ENCODE measurements around the gene DYNLT2.

DYNLT2 gene

DNA sequence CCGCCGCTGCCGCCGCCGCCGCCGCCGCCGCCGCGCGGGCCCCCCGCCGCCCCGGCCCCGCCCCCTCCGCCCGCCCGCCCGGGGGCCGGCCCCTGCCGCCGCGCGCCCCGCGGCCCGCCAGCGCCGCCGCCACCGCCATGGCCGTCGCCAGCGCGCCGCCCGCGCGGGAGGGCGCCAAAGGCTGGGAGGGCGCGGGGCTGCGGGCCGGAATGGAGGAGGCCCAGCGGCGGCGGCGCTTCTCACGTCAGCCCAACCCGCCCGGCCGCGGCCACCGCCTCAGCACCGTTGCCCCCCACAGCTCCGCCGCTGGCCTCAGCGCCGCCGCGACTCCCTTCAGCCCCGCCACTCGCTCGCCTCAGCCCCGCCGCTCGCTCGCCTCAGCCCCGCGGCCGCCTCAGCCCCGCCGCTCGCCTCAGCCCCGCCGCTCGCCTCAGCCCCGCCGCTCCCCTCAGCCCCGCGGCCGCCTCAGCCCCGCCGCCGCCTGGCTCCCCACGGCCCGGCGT is 27.3 kb downstream of the DYNLT2 start:
- 0% methylated on average over 57 of the region's 89 CpGs for WGBS (ENCODE audit: insufficient coverage)
- ChIA-PET POLR2A (interaction anchor here (1.4 to 2.9 kb wide), 4 partner anchors 14 to 28 kb away, joined by 4 to 17 read pairs (median 9); partner anchors contain the start of genes C6orf120, DYNLT2, ERMARD and WDR27), CTCF (no interaction called here)
- no peaks in the 10 kb centered on the region for H3K27me3 ChIP-seq (replicated peaks in 2 of 5; ENCODE audit: control insufficient read depth in 4 of 5, insufficient read depth in 5 of 5, low read length in 4 of 5)
- no peak overlapping the region for H3K27ac ChIP-seq (ENCODE audit: insufficient read depth in 1 of 2, low read depth in 1 of 2, low read length in 2 of 2, poor library complexity in 1 of 2, severe bottlenecking in 2 of 2)
- peak; percentile 45 to 68 (median 60) for DNase-seq
- H3K9me3 ChIP-seq (ENCODE audit: control extremely low read depth in 1 of 5, control insufficient read depth in 4 of 5, insufficient read depth in 2 of 5, low read depth in 1 of 5, low read length in 4 of 5): no peaks in the 10 kb centered on the region
- peaks cover 0 to 2% (median under 1%) of the 10 kb centered on the region in 4 experiments for H3K36me3 ChIP-seq (ENCODE audit: control insufficient read depth in 4 of 4, insufficient read depth in 4 of 4, low read length in 3 of 4)
- H3K4me1 ChIP-seq (ENCODE audit: control extremely low read depth in 1 of 4, control insufficient read depth in 4 of 4, insufficient read depth in 4 of 4, low read length in 3 of 4): peaks cover 13 to 38% (median 27%) of the 10 kb centered on the region in 4 experiments
- peak overlapping the region in 6 of 7 experiments; percentile 38 to 76 (median 62) for H3K4me3 ChIP-seq (ENCODE audit: control insufficient read depth in 1 of 7, extremely low read depth in 1 of 7, insufficient read depth in 4 of 7, low read depth in 2 of 7, low read length in 6 of 7)

DNA sequence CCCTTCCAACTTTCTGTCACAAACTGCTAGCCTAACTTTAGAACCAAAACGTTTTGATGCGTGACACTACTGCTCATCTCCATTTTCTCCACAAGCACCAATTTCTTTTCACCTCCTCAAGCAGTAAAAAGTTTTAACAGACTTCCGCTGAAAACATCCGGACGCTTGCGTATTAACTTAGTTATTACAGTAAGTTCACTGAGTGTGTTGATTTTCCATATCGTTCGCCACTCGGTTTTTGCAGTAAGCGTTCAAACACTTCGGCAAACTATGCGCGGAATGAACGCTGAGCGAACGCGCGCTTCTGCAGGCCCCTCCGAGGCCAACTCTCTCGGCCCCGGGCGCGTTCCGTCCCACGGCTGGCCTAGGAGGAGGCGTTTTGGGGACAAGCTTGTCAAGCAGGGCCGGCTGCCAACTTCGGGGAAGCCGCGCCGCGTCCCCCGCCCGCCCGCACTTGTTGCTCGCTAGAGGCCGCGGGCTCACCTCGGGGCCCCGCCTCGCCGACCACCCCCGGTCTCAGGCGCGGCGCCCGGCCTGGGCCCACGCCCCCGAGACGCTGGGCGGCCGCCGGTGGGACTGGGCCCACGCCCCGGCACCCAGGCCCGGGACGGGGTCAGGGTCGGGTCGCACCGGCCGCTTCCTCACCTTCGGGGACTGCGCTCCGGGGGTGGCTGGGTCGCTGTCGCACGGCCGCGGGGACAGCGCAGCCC is 28.0 kb downstream of the DYNLT2 start:
- H3K36me3 ChIP-seq (ENCODE audit: control insufficient read depth in 4 of 4, insufficient read depth in 4 of 4, low read length in 3 of 4): peaks cover 0 to 5% (median 1%) of the 10 kb centered on the region in 4 experiments
- peak overlapping the region; percentile 66 to 87 for H3K27ac ChIP-seq (ENCODE audit: insufficient read depth in 1 of 2, low read depth in 1 of 2, low read length in 2 of 2, poor library complexity in 1 of 2, severe bottlenecking in 2 of 2)
- no peaks in the 10 kb centered on the region for H3K27me3 ChIP-seq (replicated peaks in 2 of 5; ENCODE audit: control insufficient read depth in 4 of 5, insufficient read depth in 5 of 5, low read length in 4 of 5)
- 0% methylated on average over 44 of the region's 70 CpGs for WGBS (ENCODE audit: insufficient coverage)
- H3K9me3 ChIP-seq (ENCODE audit: control extremely low read depth in 1 of 5, control insufficient read depth in 4 of 5, insufficient read depth in 2 of 5, low read depth in 1 of 5, low read length in 4 of 5): no peaks in the 10 kb centered on the region
- peaks cover 13 to 38% (median 27%) of the 10 kb centered on the region in 4 experiments for H3K4me1 ChIP-seq (ENCODE audit: control extremely low read depth in 1 of 4, control insufficient read depth in 4 of 4, insufficient read depth in 4 of 4, low read length in 3 of 4)
- DNase-seq: peak; percentile 79 to 90 (median 86)
- peak overlapping the region; percentile 76 to 89 (median 82) for H3K4me3 ChIP-seq (ENCODE audit: control insufficient read depth in 1 of 7, extremely low read depth in 1 of 7, insufficient read depth in 4 of 7, low read depth in 2 of 7, low read length in 6 of 7)
- POLR2A ChIA-PET: interaction anchor here (1.1 to 2.9 kb wide), 4 partner anchors 13 to 29 kb away, joined by 3 to 17 read pairs (median 8); partner anchors contain the start of genes C6orf120, DYNLT2, ERMARD and WDR27
- CTCF ChIA-PET: interaction anchor here (1.8 kb wide), 1 partner anchor 14 kb away, joined by 5 read pairs; no protein-coding TSS in a partner anchor

DNA sequence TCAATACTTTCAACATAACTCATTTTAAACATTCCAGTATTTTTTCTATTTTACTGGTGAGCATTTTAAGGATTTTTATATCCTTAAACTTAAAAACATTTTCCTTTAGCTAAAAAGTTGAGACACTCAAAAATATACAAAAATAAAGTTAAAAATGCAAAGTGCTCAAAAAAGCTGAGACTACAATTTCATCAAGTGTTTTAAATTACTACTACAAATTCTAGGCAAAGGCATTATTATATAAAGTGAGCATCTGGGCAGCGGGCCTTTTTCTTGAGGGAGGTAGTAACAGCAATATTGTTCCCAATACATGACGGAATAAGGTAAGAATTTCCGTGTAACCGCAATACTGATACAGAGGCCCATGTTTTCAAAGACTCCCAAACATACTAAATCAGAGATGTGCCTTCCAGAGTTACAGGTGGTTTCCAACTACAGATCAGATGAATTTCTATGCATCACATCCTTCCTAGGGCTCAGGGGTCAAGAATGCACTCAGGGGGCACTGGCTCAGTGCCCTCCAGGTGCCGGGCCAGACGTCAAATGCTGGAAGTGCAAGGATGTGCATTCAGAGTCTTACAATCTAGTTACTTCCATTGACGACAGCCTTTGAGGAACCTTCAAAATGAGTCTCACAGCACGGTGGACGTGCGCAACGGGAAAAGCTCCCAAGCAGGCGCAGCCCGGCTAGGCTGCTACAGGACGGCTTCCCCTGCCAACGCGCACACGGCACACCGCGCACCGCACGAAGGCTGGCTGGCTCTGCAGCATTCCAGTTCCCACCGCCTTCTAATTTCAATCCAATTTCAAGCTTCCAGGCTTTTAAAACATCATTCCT is 28.8 kb downstream of the DYNLT2 start:
- no peaks in the 10 kb centered on the region for H3K27me3 ChIP-seq (replicated peaks in 2 of 5; ENCODE audit: control insufficient read depth in 4 of 5, insufficient read depth in 5 of 5, low read length in 4 of 5)
- peaks cover 0 to 7% (median 1%) of the 10 kb centered on the region in 4 experiments for H3K36me3 ChIP-seq (ENCODE audit: control insufficient read depth in 4 of 4, insufficient read depth in 4 of 4, low read length in 3 of 4)
- H3K4me3 ChIP-seq (ENCODE audit: control insufficient read depth in 1 of 7, extremely low read depth in 1 of 7, insufficient read depth in 4 of 7, low read depth in 2 of 7, low read length in 6 of 7): peak overlapping the region; percentile 27 to 89 (median 82)
- POLR2A ChIA-PET: interaction anchor here (1.1 to 2.9 kb wide), 4 partner anchors 12 to 29 kb away, joined by 3 to 17 read pairs (median 8); partner anchors contain the start of genes C6orf120, DYNLT2, ERMARD and WDR27
- DNase-seq: peak; percentile 42 to 72 (median 70)
- H3K27ac ChIP-seq (ENCODE audit: insufficient read depth in 1 of 2, low read depth in 1 of 2, low read length in 2 of 2, poor library complexity in 1 of 2, severe bottlenecking in 2 of 2): peak overlapping the region; percentile 66 to 87
- no peaks in the 10 kb centered on the region for H3K9me3 ChIP-seq (ENCODE audit: control extremely low read depth in 1 of 5, control insufficient read depth in 4 of 5, insufficient read depth in 2 of 5, low read depth in 1 of 5, low read length in 4 of 5)
- peaks cover 13 to 36% (median 27%) of the 10 kb centered on the region in 4 experiments for H3K4me1 ChIP-seq (ENCODE audit: control extremely low read depth in 1 of 4, control insufficient read depth in 4 of 4, insufficient read depth in 4 of 4, low read length in 3 of 4)
- WGBS (ENCODE audit: insufficient coverage): 2% methylated on average over 20 of the region's 22 CpGs
- CTCF ChIA-PET: interaction anchor here (1.1 to 2.0 kb wide), 3 partner anchors 13 to 65 kb away, joined by 3 to 13 read pairs (median 5); no protein-coding TSS in a partner anchor

DNA sequence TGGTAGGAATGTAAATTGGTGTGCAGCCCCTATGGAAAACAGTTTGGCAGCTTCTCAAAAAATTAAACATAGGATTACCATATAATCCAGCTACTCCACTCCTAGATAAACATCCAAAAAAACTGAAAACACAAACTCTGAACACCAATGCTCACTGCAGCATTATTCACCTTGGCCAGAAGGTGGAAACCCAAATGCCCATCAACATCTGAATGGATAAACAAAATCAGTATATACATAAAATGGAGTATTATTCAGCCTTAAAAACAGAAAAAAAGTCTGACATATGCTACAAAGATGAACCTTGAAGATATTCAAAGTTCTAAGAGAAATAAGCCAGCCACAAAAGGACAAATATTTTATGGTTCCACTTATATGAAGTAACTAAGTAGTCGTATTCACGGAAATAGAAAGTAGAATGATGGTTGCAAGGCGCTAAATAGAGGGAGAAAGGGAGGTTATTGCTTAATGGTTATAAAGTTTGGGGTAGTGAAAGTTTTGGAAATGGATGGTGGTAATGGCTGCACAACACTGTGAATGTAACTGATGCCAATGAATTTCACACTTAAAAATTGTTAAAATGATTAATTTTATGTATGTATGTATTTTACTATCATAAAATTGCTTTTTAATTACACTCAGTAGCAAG is 31.0 kb downstream of the DYNLT2 start:
- WGBS (ENCODE audit: insufficient coverage): 92% methylated on average over 3 of the region's 3 CpGs
- Histone ChIP-seq H3K27me3 (replicated peaks in 2 of 5; ENCODE audit: control insufficient read depth in 4 of 5, insufficient read depth in 5 of 5, low read length in 4 of 5) (no peaks in the 10 kb centered on the region), H3K27ac (ENCODE audit: insufficient read depth in 1 of 2, low read depth in 1 of 2, low read length in 2 of 2, poor library complexity in 1 of 2, severe bottlenecking in 2 of 2) (no peak overlapping the region), H3K4me3 (ENCODE audit: control insufficient read depth in 1 of 7, extremely low read depth in 1 of 7, insufficient read depth in 4 of 7, low read depth in 2 of 7, low read length in 6 of 7) (no peak overlapping the region), H3K9me3 (ENCODE audit: control extremely low read depth in 1 of 5, control insufficient read depth in 4 of 5, insufficient read depth in 2 of 5, low read depth in 1 of 5, low read length in 4 of 5) (no peaks in the 10 kb centered on the region), H3K4me1 (ENCODE audit: control extremely low read depth in 1 of 4, control insufficient read depth in 4 of 4, insufficient read depth in 4 of 4, low read length in 3 of 4) (peaks cover 10 to 33% (median 22%) of the 10 kb centered on the region in 4 experiments), H3K36me3 (ENCODE audit: control insufficient read depth in 4 of 4, insufficient read depth in 4 of 4, low read length in 3 of 4) (peaks cover 8 to 19% (median 10%) of the 10 kb centered on the region in 4 experiments)
- CTCF ChIA-PET: interaction anchor here (1.1 to 1.8 kb wide), 4 partner anchors 10 to 18 kb away, joined by 3 to 5 read pairs (median 4); partner anchors contain the start of genes C6orf120 and WDR27
- DNase-seq: peak in 2 of 3 donors; percentile 31 to 43
- POLR2A ChIA-PET: no interaction called here

DNA sequence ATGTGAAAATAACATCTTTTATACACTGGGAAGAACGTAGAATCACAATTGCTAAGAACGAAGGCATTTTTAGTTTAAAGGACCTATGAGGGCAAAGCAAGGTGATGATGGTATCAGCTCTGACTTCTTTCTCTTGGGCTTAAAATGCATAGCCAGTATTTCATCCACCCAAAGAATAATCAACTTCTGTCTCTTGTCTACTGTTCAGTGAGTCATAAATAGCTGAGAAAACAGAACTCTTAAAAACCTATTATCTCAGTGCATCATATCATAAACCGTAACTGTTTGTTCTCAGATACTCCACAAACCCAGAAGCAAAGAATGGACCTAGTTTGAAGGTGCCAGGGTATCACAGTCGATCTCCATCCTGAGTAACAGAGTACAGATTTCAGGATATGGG is 32.3 kb downstream of the DYNLT2 start:
- Histone ChIP-seq H3K27me3 (replicated peaks in 2 of 5; ENCODE audit: control insufficient read depth in 4 of 5, insufficient read depth in 5 of 5, low read length in 4 of 5) (no peaks in the 10 kb centered on the region), H3K27ac (ENCODE audit: insufficient read depth in 1 of 2, low read depth in 1 of 2, low read length in 2 of 2, poor library complexity in 1 of 2, severe bottlenecking in 2 of 2) (no peak overlapping the region)

DNA sequence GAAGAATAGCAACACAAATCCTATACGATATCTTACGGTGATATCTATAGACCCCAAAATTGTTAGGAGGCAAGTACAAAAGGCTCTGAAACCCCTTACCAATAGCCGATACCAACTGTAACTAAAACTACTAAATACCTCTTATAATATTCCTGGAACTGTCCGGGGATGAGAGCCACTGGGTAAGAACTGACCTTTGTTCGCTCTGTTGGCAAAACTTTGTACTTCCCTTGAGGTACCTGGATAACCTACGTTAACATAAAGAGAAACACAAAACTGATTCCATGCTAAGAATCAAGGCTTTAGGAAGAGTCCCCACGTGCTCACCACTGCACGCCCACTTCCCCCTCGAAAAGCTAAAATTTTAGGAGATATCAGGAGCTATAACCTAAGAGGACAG is 36.8 kb downstream of the DYNLT2 start:
- no peak overlapping the region for H3K4me3 ChIP-seq (ENCODE audit: control insufficient read depth in 1 of 7, extremely low read depth in 1 of 7, insufficient read depth in 4 of 7, low read depth in 2 of 7, low read length in 6 of 7)
- H3K4me1 ChIP-seq (ENCODE audit: control extremely low read depth in 1 of 4, control insufficient read depth in 4 of 4, insufficient read depth in 4 of 4, low read length in 3 of 4): no peaks in the 10 kb centered on the region
- CTCF ChIA-PET: interaction anchor here (0.6 to 4.5 kb wide), 2 partner anchors 11 to 112 kb away, joined by 3 to 14 read pairs; no protein-coding TSS in a partner anchor
- no peaks in the 10 kb centered on the region for H3K9me3 ChIP-seq (ENCODE audit: control extremely low read depth in 1 of 5, control insufficient read depth in 4 of 5, insufficient read depth in 2 of 5, low read depth in 1 of 5, low read length in 4 of 5)
- WGBS (ENCODE audit: insufficient coverage): 94% methylated on average over 8 of the region's 9 CpGs
- no peaks in the 10 kb centered on the region for H3K27me3 ChIP-seq (replicated peaks in 2 of 5; ENCODE audit: control insufficient read depth in 4 of 5, insufficient read depth in 5 of 5, low read length in 4 of 5)
- no peak overlapping the region for H3K27ac ChIP-seq (ENCODE audit: insufficient read depth in 1 of 2, low read depth in 1 of 2, low read length in 2 of 2, poor library complexity in 1 of 2, severe bottlenecking in 2 of 2)
- peaks cover 19 to 61% (median 36%) of the 10 kb centered on the region in 4 experiments for H3K36me3 ChIP-seq (ENCODE audit: control insufficient read depth in 4 of 4, insufficient read depth in 4 of 4, low read length in 3 of 4)
- POLR2A ChIA-PET: no interaction called here
- DNase-seq: no peak

More for the DNA sequence above, 32.3 kb downstream of the DYNLT2 start:
- ChIA-PET CTCF (interaction anchor here (0.7 to 1.8 kb wide), 6 partner anchors 9 to 836 kb away, joined by 3 to 5 read pairs (median 3); partner anchors contain the start of genes C6orf120 and WDR27), POLR2A (no interaction called here)
- Histone ChIP-seq H3K4me1 (ENCODE audit: control extremely low read depth in 1 of 4, control insufficient read depth in 4 of 4, insufficient read depth in 4 of 4, low read length in 3 of 4) (peaks cover 6 to 25% (median 15%) of the 10 kb centered on the region in 4 experiments), H3K4me3 (ENCODE audit: control insufficient read depth in 1 of 7, extremely low read depth in 1 of 7, insufficient read depth in 4 of 7, low read depth in 2 of 7, low read length in 6 of 7) (no peak overlapping the region), H3K36me3 (ENCODE audit: control insufficient read depth in 4 of 4, insufficient read depth in 4 of 4, low read length in 3 of 4) (peaks cover 12 to 31% (median 18%) of the 10 kb centered on the region in 4 experiments), H3K9me3 (ENCODE audit: control extremely low read depth in 1 of 5, control insufficient read depth in 4 of 5, insufficient read depth in 2 of 5, low read depth in 1 of 5, low read length in 4 of 5) (no peaks in the 10 kb centered on the region)
- 100% methylated on average over 1 of the region's 4 CpGs for whole genome bisulfite sequencing (ENCODE audit: insufficient coverage)
- no peak for DNase-seq

Measured in common myeloid progenitor, CD34-positive (primary cell).